ENCODE results near the gene INPP5B. TPM values are rescaled to one million over a fixed set of nuclear protein-coding genes. Genes with fewer than 3 reads are reported as not detected.

Gene INPP5B
- total and polyA plus RNA-seq, 10 of the 15 experiments (the other 5 are each of a cell fraction or from before 2014, with no cell fraction given): 10.9 to 54.4 (median 26.9) TPM

- Histone ChIP-seq H3K4me1 (ENCODE audit: control insufficient read depth, insufficient read depth, low read length) (peaks cover 20% of the 10 kb centered on the region), H3K9ac (ENCODE audit: control insufficient read depth, insufficient read depth, low read length) (no peak overlapping the region), H3K9me3 (replicated peaks; ENCODE audit: control insufficient read depth, insufficient read depth, low read length) (no peaks in the 10 kb centered on the region; the same call in 2 of the 3 replicates), H3K79me2 (ENCODE audit: control insufficient read depth, insufficient read depth, low read length) (no peaks in the 10 kb centered on the region), H3K4me3 (no peak overlapping the region), H3K27ac (ENCODE audit: control insufficient read depth, insufficient read depth) (no peak overlapping the region), H3K36me3 (ENCODE audit: control insufficient read depth in 2 of 2, insufficient read depth in 2 of 2, low read length in 1 of 2) (peaks cover 0 to 4% of the 10 kb centered on the region in 2 experiments; a peak in 2 of 4 replicates), H3K27me3 (replicated peaks in 1 of 2; ENCODE audit: control insufficient read depth in 2 of 2, insufficient read depth in 2 of 2, low read length in 1 of 2) (no peaks in the 10 kb centered on the region), H2AFZ (ENCODE audit: control insufficient read depth, low read depth, low read length) (no peak overlapping the region), H3K4me2 (ENCODE audit: control insufficient read depth, insufficient read depth) (no peak overlapping the region), H4K20me1 (ENCODE audit: control insufficient read depth, insufficient read depth) (no peaks in the 10 kb centered on the region)
- DNase-seq (ENCODE audit: low read depth, low spot score): no peak
- no TSS peak for BruUV-seq (replicated peaks)
- no peak for TF ChIP-seq FOXK2 (IDR thresholded peaks at IDR 0.05)
- TF ChIP-seq IRF4 (IDR thresholded peaks at IDR 0.05; ENCODE audit: low read depth, low read length): no peak
- no peak for TF ChIP-seq RAD21 (IDR thresholded peaks at IDR 0.05; ENCODE audit: insufficient read depth, low read depth, low read length)
- TF ChIP-seq RELA (IDR thresholded peaks at IDR 0.05; ENCODE audit: borderline replicate concordance, partially characterized antibody): no peak
- no peak for TF ChIP-seq EZH2 (IDR thresholded peaks at IDR 0.05; ENCODE audit: borderline replicate concordance, control insufficient read depth, low read depth, low read length)
- TF ChIP-seq ASH2L (IDR thresholded peaks at IDR 0.05; ENCODE audit: borderline replicate concordance, low read depth): no peak
- TF ChIP-seq E2F4 (IDR thresholded peaks at IDR 0.05; ENCODE audit: low read depth, low read length): no peak
- TF ChIP-seq HSF1 (IDR thresholded peaks at IDR 0.05; ENCODE audit: low read depth, low read length): no peak
- no peak for TF ChIP-seq BACH1 (IDR thresholded peaks at IDR 0.05; ENCODE audit: borderline replicate concordance)
- TF ChIP-seq STAT3 (IDR thresholded peaks at IDR 0.05; ENCODE audit: low read depth, low read length): no peak
- TF ChIP-seq TCF12 (IDR thresholded peaks at IDR 0.05; ENCODE audit: low read depth, low read length): no peak
- no peak for TF ChIP-seq CBX3 (IDR thresholded peaks at IDR 0.05; ENCODE audit: borderline replicate concordance, low read depth)
- TF ChIP-seq ZNF592 (IDR thresholded peaks at IDR 0.05): no peak
- no peak for TF ChIP-seq ZBED1 (IDR thresholded peaks at IDR 0.05; ENCODE audit: borderline replicate concordance)
- TF ChIP-seq ZNF24 (IDR thresholded peaks at IDR 0.05): no peak
- no peak for TF ChIP-seq KLF5 (IDR thresholded peaks at IDR 0.05; ENCODE audit: partially characterized antibody)
- TF ChIP-seq NR2F1 (conservative IDR thresholded peaks at IDR 0.05): no peak
- ChIA-PET RAD21 (ENCODE audit: unreplicated experiment) (no interaction called here), SMC1A (ENCODE audit: uncharacterized antibody, unreplicated experiment) (interaction anchor here (2.0 kb wide), 1 partner anchor 65 kb away, joined by 8 read pairs; no protein-coding TSS in a partner anchor), CTCF (no interaction called here), POLR2A (interaction anchor here (1.2 kb wide), 1 partner anchor 21 kb away, joined by 4 read pairs; no protein-coding TSS in a partner anchor)
- intact Hi-C loops (cut with micrococcal nuclease; ENCODE audit: unreplicated experiment) (no loop called here), in situ Hi-C loops (cut with MboI) (no loop called here)
- no peak for FAIRE-seq
- no peak for ATAC-seq
- 53% methylated on average over 3 of the region's 3 CpGs for WGBS (ENCODE audit: insufficient coverage, insufficient replicate concordance, low lambda C conversion rate, missing lambda C conversion rate)
Measured at GRCh38 chr1:37952738-37953137, 5.9 kb upstream of the INPP5B start.
